Activated CD8-positive, alpha-beta memory T cell treated with anti-CD3 and anti-CD28 coated beads for 36 hours (primary cell): ENCODE measurements around the gene CNOT6. TPM values are rescaled to one million over a fixed set of nuclear protein-coding genes. Genes with fewer than 3 reads are reported as not detected.
"Not testable (repeated sequence)": the region's sequence is repeated elsewhere in the genome, so short reads cannot be mapped to it uniquely, and the experiment has no call there.

ENCODE experiments used
- CTCF ChIA-PET: fragments of 350-600 bp; sonication (Branson Sonifier 250); formaldehyde crosslinking; loops from one replicate; lab custom pipeline; 2021; ENCODE audit warnings: antibody characterized with exemption; lab: Charles Lee
- POLR2A ChIA-PET: fragments of 350-600 bp; sonication (Branson Sonifier 250); formaldehyde crosslinking; loops from one replicate; lab custom pipeline; 2021; ENCODE audit warnings: antibody characterized with exemption; lab: Charles Lee
- total RNA-seq, 2 experiments: library from RNA; stranded (reverse); gene quantifications; one replicate each; pipeline ENCODE4 v1.2.3, GENCODE V29; 2021

Gene CNOT6
- total RNA-seq, 2 experiments from 2014 or later, result 39.1 to 40.0 TPM

GRCh38 chr5:180498378-180498777 is 4.2 kb downstream of the CNOT6 start:
- POLR2A ChIA-PET, result no interaction called here

DNA sequence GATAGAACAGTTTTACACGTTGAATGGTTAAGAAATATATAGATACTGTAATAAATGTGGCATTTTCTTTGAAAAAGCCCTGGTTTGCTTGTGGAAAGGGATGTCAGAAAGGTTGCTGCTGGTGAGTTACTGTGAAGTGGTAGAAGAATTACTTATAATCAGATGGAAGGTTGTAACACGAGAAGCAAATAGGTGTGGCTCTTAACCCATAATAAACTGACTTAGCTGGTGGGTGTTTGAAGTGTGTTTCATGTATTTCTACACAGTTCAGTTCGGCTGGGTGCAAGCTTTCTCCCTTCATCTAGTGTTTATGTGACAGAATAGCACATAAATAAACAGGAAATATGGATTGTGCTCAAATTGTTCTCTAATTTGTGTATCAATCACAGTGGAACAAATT is 5.5 kb downstream of the CNOT6 start:
- ChIA-PET POLR2A (interaction anchor here (0.6 kb wide), 1 partner anchor 11 kb away, joined by 7 read pairs; no protein-coding TSS in a partner anchor), CTCF (no interaction called here)

More at GRCh38 chr5:180498378-180498777, 4.2 kb downstream of the CNOT6 start:
- CTCF ChIA-PET, result interaction anchor here (0.6 kb wide), 1 partner anchor 20 kb away, joined by 7 read pairs; no protein-coding TSS in a partner anchor

DNA sequence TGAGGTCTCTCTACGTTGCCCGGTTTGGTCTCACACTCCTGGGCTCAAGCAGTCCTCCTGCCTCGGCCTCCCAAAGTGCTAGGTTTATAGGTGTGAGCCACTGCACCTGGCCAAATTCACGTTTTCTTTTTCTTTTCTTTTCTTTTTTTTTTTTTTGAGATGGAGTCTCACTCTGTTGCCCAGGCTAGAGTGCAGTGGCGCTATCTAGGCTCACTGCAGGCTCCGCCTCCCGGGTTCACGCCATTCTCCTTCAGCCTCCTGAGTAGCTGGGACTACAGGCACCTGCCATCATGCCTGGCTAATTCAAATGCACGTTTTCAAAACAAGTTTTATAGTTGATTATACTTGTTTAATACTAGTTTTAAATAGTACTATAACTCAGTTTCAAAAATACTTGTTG is 6.1 kb downstream of the CNOT6 start:
- CTCF ChIA-PET, POLR2A ChIA-PET: not testable (repeated sequence)

- ChIA-PET POLR2A (no interaction called here), CTCF (no interaction called here)
Observed at GRCh38 chr5:180507661-180508060, 13.5 kb downstream of the CNOT6 start.

- CTCF ChIA-PET, result no interaction called here
- POLR2A ChIA-PET, result no interaction called here
Observed at GRCh38 chr5:180515294-180515693, 21.1 kb downstream of the CNOT6 start.

DNA sequence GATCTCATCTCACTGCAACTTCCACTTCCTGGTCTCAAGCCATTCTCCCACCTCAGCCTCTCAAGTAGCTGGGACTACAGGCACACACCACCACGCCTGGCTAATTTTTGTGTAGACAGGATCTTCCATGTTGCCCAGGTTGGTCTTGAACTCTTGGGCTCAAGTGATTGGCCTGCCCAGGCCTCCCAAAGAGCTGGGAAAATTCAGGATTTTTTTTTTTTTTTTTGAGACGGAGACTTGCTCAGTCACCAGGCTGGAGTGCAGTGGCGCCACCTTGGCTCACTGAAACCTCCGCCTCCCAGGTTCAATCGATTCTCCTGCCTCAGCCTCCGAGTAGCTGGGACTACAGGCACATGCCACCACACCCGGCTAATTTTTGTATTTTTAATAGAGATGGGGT is 21.8 kb downstream of the CNOT6 start:
- ChIA-PET POLR2A (interaction anchor here (0.7 kb wide), 1 partner anchor 202 kb away, joined by 3 read pairs; no protein-coding TSS in a partner anchor), CTCF (interaction anchor here (0.6 kb wide), 1 partner anchor 44 kb away, joined by 4 read pairs; no protein-coding TSS in a partner anchor)

- ChIA-PET POLR2A (interaction anchor here (0.7 kb wide), 1 partner anchor 202 kb away, joined by 3 read pairs; no protein-coding TSS in a partner anchor), CTCF (interaction anchor here (0.6 kb wide), 1 partner anchor 44 kb away, joined by 4 read pairs; no protein-coding TSS in a partner anchor)
Observed at GRCh38 chr5:180516440-180516839, 22.3 kb downstream of the CNOT6 start.

DNA sequence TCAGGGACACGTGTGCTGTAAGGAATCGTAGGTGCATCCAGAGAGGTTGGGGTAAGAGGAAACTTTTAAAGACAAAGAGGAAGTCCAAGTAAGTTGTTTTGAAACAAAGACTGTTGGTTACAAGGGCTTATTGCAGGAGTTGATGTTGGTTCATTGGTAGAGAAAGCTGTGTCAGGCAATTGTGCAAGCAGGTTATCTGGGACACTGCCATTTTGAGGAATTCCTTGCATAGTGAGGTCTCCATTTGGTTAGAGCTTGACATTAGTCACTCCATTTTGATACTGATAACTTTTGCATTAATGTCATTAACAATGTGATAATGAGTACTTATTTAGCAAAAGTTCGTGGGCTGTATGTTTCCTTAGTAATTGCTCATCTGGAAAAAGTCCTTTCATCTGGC is 24.9 kb downstream of the CNOT6 start:
- CTCF ChIA-PET, result no interaction called here
- POLR2A ChIA-PET, result no interaction called here

- ChIA-PET CTCF (interaction anchor here (0.6 kb wide), 1 partner anchor 293 kb away, joined by 3 read pairs; no protein-coding TSS in a partner anchor), POLR2A (no interaction called here)
Observed at GRCh38 chr5:180521101-180521500, 26.9 kb downstream of the CNOT6 start.

- CTCF ChIA-PET, result no interaction called here
Observed at GRCh38 chr5:180521591-180521990, 27.4 kb downstream of the CNOT6 start.

GRCh38 chr5:180522330-180522729 is 28.2 kb downstream of the CNOT6 start:
- POLR2A ChIA-PET, result no interaction called here
- CTCF ChIA-PET, result no interaction called here

More at GRCh38 chr5:180521591-180521990, 27.4 kb downstream of the CNOT6 start:
- POLR2A ChIA-PET, result no interaction called here

- ChIA-PET POLR2A (no interaction called here), CTCF (interaction anchor here (1.4 to 1.9 kb wide), 2 partner anchors 82 to 83 kb away, joined by 3 to 13 read pairs; no protein-coding TSS in a partner anchor)
Observed at GRCh38 chr5:180523629-180524466, 29.7 kb downstream of the CNOT6 start.

GRCh38 chr5:180525399-180525798 is 31.2 kb downstream of the CNOT6 start:
- CTCF ChIA-PET, result interaction anchor here (1.4 to 1.9 kb wide), 2 partner anchors 80 to 81 kb away, joined by 3 to 13 read pairs; no protein-coding TSS in a partner anchor
- POLR2A ChIA-PET, result interaction anchor here (0.6 kb wide), 1 partner anchor 38 kb away, joined by 5 read pairs; no protein-coding TSS in a partner anchor

DNA sequence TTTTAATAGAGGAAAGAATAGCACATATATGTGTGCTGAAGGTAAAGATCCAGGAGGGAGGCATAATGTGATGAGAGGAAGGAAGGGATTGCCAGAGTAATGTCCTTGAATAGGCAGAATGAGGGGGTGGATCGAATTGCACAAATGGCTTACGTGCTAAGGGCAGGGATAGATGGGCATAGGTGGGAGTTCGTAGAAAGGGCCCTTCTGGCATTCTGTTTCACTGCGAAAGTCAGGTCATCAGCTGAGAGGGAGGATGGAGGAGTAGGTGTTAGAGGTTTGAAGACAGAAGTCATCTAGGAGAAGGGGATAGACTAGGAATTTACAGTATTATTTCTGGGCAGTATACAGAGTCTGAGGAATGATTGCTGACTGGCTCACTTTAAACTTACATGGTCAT is 32.1 kb downstream of the CNOT6 start:
- CTCF ChIA-PET, result no interaction called here

GRCh38 chr5:180527659-180528058 is 33.5 kb downstream of the CNOT6 start:
- CTCF ChIA-PET, result no interaction called here
- POLR2A ChIA-PET, result no interaction called here

More for the DNA sequence above, 32.1 kb downstream of the CNOT6 start:
- POLR2A ChIA-PET, result no interaction called here

DNA sequence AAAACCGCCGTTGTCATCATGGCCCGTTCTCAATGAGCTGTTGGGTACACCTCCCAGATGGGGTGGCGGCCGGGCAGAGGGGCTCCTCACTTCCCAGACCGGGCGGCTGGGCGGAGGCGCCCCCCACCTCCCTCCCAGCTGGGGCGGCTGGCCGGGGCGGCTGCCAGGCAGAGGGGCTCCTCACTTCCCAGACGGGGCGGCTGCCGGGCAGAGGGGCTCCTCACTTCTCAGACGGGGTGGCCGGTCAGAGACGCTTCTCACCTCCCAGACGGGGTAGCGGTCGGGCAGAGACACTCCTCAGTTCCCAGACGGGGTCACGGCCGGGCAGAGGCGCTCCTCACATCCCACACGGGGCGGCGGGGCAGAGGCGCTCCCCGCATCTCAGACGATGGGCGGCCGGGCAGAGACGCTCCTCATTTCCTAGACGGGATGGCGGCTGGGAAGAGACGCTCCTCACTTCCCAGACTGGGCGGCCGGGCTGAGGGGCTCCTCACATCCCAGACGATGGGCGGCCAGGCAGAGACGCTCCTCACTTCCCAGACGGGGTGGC is 36.9 kb downstream of the CNOT6 start:
- POLR2A ChIA-PET, CTCF ChIA-PET: not testable (repeated sequence)

DNA sequence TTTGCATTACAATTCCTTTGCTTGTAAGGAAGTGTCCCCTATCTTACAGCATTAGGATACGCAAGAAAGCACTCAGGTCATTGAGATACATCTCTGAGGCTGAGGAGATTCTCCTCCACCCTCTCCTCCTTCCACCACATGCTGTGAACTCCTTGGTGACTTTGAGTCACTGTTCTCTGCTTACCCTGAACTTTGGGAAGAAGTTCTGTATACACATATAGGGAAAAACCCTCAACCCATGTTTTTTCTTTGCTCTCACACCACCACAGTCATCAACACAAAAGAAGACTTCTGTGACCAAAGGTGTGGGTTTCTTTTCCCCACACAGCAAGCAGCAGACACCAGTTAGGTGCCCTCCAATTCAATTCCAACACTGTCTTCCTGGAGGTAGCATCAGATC is 38.1 kb downstream of the CNOT6 start:
- ChIA-PET CTCF (no interaction called here), POLR2A (no interaction called here)

GRCh38 chr5:180533845-180534244 is 39.7 kb downstream of the CNOT6 start:
- ChIA-PET POLR2A (no interaction called here), CTCF (no interaction called here)

DNA sequence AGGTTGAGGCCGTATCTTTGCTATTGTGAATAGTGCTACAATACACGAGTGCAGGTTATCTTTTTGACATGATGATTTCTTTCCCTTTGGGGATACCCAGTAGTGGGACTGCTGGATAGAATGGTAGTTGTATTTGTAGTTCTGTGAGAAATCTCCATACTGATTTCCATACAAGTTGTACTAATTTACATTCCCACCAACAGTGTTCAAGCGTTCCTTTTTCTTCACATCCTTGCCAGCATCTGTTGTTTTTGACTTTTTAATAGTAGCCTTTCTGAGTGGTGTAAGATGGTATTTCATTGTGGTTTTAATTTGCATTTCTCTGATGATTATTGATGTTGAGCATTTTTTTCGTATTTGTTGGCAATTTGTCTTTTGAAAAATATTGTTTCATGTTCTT is 41.4 kb downstream of the CNOT6 start:
- POLR2A ChIA-PET, result no interaction called here
- CTCF ChIA-PET, result no interaction called here

DNA sequence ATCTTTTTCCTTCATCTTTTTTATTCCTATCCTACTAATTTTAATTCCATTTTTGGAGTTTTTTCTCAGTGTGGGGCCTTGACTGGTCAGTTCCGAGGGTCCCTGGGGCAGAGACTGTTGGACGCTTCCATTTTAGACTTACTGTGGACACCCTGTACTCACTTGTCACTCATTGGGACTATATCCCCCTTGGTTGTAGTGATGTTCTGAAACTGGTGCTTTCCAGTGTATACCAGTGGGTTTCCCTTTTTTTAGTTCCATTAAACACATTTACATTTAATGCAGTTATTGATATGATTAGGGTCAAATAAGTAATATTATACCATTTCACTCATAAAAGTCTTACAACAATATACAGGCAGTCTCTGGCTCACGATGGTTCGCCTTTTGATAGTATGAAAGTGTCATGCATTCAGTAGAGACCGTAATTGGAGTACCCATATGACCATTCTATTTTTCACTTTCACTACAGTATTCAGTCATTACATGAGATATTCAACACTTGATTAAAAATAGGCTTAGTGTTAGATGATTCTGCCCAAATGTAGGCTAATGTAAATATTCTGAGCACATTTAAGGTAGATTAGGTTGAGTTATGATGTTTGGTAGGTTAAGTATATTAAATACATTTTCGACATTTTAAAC is 46.0 kb downstream of the CNOT6 start:
- POLR2A ChIA-PET, result no interaction called here

More for the DNA sequence above, 46.0 kb downstream of the CNOT6 start:
- CTCF ChIA-PET, result no interaction called here
